Left lung (tissue), 10 donors: ENCODE measurements around the gene PNLIP. TPM values are rescaled to one million over a fixed set of nuclear protein-coding genes. Genes with fewer than 3 reads are reported as not detected.

Experiments used
- ATAC-seq: fragments of 200-7000 bp; cut with Tn5 transposase; one replicate; pipeline ENCODE4 v1.9.1; 2020; ENCODE audit warnings: moderate library complexity
- DNase-seq, 4 donors: peaks; one replicate each; pipeline ENCODE4 v3.0.0-alpha.2; 2013 to 2020
- H3K27ac ChIP-seq, 2 donors: fragments of 200-600 bp; sonication (generic) in 1 of 2; one replicate each; pipeline versions ENCODE4 v1.5.0 to v1.8.0; 2020 to 2021
- H3K27me3 ChIP-seq, 2 donors: fragments of 200-600 bp; sonication (generic) in 1 of 2; one replicate each; pipeline versions ENCODE4 v1.5.0 to v1.8.0; 2020 to 2021
- H3K36me3 ChIP-seq, 2 donors: fragments of 200-600 bp; sonication (generic) in 1 of 2; one replicate each; pipeline versions ENCODE4 v1.5.0 to v1.8.0; 2020 to 2021
- H3K4me1 ChIP-seq, 2 donors: fragments of 200-600 bp; one replicate each; pipeline ENCODE4 v1.8.0; 2021
- H3K4me3 ChIP-seq, 2 donors: fragments of 200-600 bp; sonication (generic) in 1 of 2; one replicate each; pipeline versions ENCODE4 v1.5.0 to v1.8.0; 2020 to 2021; ENCODE audit warnings: mild to moderate bottlenecking in 1 of 2
- H3K9me3 ChIP-seq, 2 donors: fragments of 200-600 bp; sonication (generic) in 1 of 2; one replicate each; pipeline versions ENCODE4 v1.5.0 to v1.8.0; 2020 to 2021
- intact Hi-C, 2 donors: fragments of 100-400 bp; cut with DNase I; formaldehyde crosslinking; loops; one replicate each; pipeline versions ENCODE4 v1.11.2 to v1.14.2; 2022
- polyA plus RNA-seq, 6 donors: library from polyadenylated mRNA; unstranded; fragments of 120-200 nt; gene quantifications; one replicate each; pipeline ENCODE4 v1.2.1, GENCODE V29; 2013; ENCODE audit not compliant: insufficient read length in 6 of 6
- total RNA-seq, 2 donors: library from RNA; stranded (reverse); fragmentation: NEBNext Ultra II Directional; extraction: Animal tissue kit (Norgen Biotek cat#: 25700); gene quantifications; one replicate each; pipeline ENCODE4 v1.2.1, GENCODE V29; 2021
- TF ChIP-seq, protein P1 (sequence below), 2 donors: fragments of 200-600 bp; sonication (generic) in 1 of 2; IDR thresholded peaks; one replicate each; pipeline versions ENCODE4 v1.5.0 to v1.8.0; 2021; ENCODE audit warnings: antibody characterized with exemption in 2 of 2
- donor health status: DM: no; HTN: yes; CAD: no.
- donor health status: DM: no; HTN: no; CAD: no.

The PNLIP gene
- total and polyA plus RNA-seq, 8 donors = not detected

DNA sequence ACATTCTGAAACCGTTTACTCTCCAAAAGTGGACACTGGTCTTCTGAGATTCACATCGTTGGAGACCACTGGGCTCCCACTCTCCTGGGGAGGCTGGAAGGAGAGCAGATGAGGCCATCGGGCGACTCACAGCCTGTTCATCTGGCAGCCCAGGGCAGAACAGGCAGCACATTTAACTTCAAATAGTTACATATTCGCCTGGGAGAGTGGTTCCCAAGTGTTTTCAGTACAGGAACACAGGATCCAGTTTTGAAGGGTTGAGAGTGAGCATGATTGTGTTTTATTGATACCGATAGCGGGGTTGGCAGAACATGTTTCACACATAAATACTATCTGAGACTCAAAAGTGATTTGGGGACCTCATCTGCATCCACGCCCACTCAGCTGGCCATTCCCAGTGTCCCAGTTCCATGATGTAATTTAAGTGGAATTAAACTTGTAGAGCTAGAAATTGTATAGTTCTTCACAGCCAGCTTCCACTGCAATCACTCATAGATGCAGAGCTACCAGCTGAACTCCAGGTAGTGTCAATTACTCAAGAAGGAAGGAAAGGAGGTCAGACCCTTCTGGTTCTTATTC, 22.8 kb upstream of the PNLIP start:
- no peaks in the 10 kb centered on the region for H3K36me3 ChIP-seq
- no peak overlapping the region for H3K4me3 ChIP-seq
- peaks cover 0 to 8% of the 10 kb centered on the region in 2 donors for H3K27me3 ChIP-seq
- no peaks in the 10 kb centered on the region for H3K4me1 ChIP-seq
- no peak for DNase-seq
- no peak for ATAC-seq
- H3K9me3 ChIP-seq = no peaks in the 10 kb centered on the region
- intact Hi-C loops = no loop called here
- TF ChIP-seq, protein P1, sequence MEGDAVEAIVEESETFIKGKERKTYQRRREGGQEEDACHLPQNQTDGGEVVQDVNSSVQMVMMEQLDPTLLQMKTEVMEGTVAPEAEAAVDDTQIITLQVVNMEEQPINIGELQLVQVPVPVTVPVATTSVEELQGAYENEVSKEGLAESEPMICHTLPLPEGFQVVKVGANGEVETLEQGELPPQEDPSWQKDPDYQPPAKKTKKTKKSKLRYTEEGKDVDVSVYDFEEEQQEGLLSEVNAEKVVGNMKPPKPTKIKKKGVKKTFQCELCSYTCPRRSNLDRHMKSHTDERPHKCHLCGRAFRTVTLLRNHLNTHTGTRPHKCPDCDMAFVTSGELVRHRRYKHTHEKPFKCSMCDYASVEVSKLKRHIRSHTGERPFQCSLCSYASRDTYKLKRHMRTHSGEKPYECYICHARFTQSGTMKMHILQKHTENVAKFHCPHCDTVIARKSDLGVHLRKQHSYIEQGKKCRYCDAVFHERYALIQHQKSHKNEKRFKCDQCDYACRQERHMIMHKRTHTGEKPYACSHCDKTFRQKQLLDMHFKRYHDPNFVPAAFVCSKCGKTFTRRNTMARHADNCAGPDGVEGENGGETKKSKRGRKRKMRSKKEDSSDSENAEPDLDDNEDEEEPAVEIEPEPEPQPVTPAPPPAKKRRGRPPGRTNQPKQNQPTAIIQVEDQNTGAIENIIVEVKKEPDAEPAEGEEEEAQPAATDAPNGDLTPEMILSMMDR (IDR thresholded peaks at IDR 0.05) = no peak
- H3K27ac ChIP-seq = no peak overlapping the region

DNA sequence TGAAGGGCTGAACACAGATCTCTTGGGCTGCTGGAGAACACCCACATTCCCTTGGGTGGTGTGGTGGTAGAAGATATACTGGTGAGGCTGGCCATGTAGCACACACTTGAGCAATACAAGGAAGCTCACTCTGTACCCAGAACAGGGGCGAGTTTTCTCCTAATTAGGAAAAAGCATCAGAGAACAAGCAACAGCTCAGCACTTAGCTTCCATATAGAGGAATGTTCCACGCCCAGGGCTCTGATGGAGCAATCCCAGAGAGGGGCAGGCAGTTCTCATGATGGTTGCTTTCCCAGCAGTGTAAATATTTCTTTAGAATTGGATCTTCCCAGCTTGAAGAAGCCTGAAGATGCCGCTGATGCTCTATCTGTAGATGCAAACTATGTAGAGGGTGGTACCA, 21.0 kb upstream of the PNLIP start:
- no peaks in the 10 kb centered on the region for H3K4me1 ChIP-seq
- H3K27me3 ChIP-seq = peaks cover 0 to 8% of the 10 kb centered on the region in 2 donors
- DNase-seq (no peak), ATAC-seq (no peak)
- TF ChIP-seq, protein P1 (IDR thresholded peaks at IDR 0.05) = no peak
- no peaks in the 10 kb centered on the region for H3K36me3 ChIP-seq
- intact Hi-C loops = no loop called here
- H3K4me3 ChIP-seq = no peak overlapping the region
- H3K27ac ChIP-seq = no peak overlapping the region
- no peaks in the 10 kb centered on the region for H3K9me3 ChIP-seq

DNA sequence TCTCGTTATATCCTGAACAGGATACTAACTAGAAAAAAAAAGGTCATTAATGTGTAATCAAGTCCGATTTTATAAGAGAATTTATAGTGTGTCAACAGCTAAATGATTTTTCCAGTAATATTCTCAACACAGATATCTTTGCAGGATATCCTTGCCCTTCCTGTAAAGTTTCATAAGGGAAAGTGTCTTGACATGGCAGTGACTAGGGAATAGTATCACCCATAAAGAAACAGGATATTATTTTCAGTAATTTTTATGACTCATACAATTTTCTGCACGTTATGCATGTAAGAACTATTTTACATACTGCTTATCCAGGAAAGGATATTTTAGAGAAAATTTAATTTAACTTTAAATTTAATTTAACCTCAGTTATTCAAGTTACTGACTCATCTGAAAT, 19.5 kb upstream of the PNLIP start:
- intact Hi-C loops = no loop called here
- H3K9me3 ChIP-seq = no peaks in the 10 kb centered on the region
- no peak overlapping the region for H3K4me3 ChIP-seq
- no peak for DNase-seq
- TF ChIP-seq, protein P1 (IDR thresholded peaks at IDR 0.05) = no peak
- ATAC-seq = no peak
- no peaks in the 10 kb centered on the region for H3K36me3 ChIP-seq
- no peak overlapping the region for H3K27ac ChIP-seq
- peaks cover 0 to 8% of the 10 kb centered on the region in 2 donors for H3K27me3 ChIP-seq
- H3K4me1 ChIP-seq = no peaks in the 10 kb centered on the region

DNA sequence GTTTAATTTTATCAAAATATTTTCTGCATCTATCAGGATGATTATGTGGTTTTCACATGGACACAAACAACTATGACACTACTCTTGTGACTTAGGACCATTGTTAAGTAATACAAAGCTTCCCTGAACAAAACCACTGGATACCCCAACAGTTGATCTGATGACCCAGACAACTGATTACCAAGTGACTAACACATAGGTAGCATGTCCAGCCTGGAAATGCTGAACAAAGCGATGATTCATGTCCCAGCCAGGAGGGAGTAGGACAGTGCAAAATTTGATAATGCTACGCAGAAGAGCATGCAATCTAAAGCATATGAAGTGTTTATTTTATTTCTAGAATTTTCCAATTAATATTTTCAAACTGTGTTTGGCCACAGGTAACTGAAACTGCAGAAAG, 8.9 kb upstream of the PNLIP start:
- ATAC-seq (no peak), DNase-seq (no peak)
- no peaks in the 10 kb centered on the region for H3K4me1 ChIP-seq
- H3K9me3 ChIP-seq = peaks cover 2 to 5% of the 10 kb centered on the region in 2 donors
- intact Hi-C loops = no loop called here
- H3K27ac ChIP-seq = no peak overlapping the region
- no peaks in the 10 kb centered on the region for H3K36me3 ChIP-seq
- no peaks in the 10 kb centered on the region for H3K27me3 ChIP-seq
- TF ChIP-seq, protein P1 (IDR thresholded peaks at IDR 0.05) = no peak
- H3K4me3 ChIP-seq = no peak overlapping the region

DNA sequence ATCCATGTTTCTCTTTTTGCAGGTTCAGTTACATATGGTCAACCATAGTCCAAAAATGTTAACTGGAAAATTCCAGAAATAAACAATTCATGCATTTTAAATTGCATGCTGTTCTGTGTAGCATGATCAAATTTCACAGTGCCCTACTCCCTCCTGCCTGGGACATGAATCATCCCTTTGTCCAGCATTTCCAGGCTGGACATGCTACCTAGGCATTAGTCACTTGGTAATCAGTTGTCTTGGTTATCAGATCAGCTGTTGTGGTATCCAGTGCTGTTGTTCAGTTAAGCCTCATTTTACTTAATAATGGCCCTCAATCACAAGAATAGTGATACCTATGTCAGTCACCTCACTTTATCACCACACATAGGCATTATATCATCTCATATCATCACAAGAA, 7.3 kb upstream of the PNLIP start:
- H3K27ac ChIP-seq = no peak overlapping the region
- no peak for DNase-seq
- intact Hi-C loops = no loop called here
- no peak for ATAC-seq
- no peak overlapping the region for H3K4me3 ChIP-seq
- no peaks in the 10 kb centered on the region for H3K27me3 ChIP-seq
- TF ChIP-seq, protein P1 (IDR thresholded peaks at IDR 0.05) = no peak
- no peaks in the 10 kb centered on the region for H3K36me3 ChIP-seq
- H3K4me1 ChIP-seq = no peaks in the 10 kb centered on the region
- H3K9me3 ChIP-seq = peaks cover 2 to 5% of the 10 kb centered on the region in 2 donors
